ENCODE results near the gene CDH11.

GRCh38 chr16:65097296-65097695 lies 24.6 kb downstream of the CDH11 start:
- TF ChIP-seq CTCF (conservative IDR thresholded peaks at IDR 0.05 in 1 of 2, IDR thresholded peaks at IDR 0.05 in 1 of 2; ENCODE audit: low read depth in 1 of 2, low read length in 2 of 2) (no peak), EZH2 (IDR thresholded peaks at IDR 0.05; ENCODE audit: low read length, missing control alignments) (no peak)
